ENCODE data around the gene RALY. TPM values are rescaled to one million over a fixed set of nuclear protein-coding genes. Genes with fewer than 3 reads are reported as not detected.
A peak's percentile ranks its signal among the peaks of the same experiment; 100 is the strongest.

Gene RALY
- total and polyA plus RNA-seq, 11 donors: 99.2 to 210 (median 106) TPM

DNA sequence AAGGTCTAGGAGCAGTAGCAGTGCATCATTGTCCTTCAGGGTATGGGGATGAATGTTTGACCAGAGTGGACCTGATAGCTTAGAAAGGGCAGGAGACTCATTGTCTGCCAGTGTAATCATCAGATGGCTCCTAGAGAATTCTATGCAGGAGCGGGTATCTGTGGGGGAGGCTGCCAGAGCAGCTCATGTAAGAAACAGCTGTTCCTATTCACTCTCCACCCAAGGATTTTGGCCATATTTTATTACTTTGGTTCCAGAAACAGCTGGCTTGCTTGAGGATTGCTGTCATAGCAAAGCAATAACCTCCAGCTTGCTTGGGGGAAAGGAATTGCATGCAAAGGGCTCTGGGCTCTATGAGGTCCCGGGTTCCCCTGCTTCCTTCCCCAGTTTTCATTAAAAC, 44.1 kb downstream of the RALY start:
- H3K27ac ChIP-seq: peak overlapping the region in 2 of 12 donors; percentile 7 to 11
- 41 to 55% (median 51%) methylated on average over 2 of the region's 2 CpGs for WGBS, 4 donors
- peaks cover 0 to 22% (median 5%) of the 10 kb centered on the region in 9 donors for H3K36me3 ChIP-seq
- no peaks in the 10 kb centered on the region for H3K9me3 ChIP-seq
- DNase-seq: peak in 1 of 5 donors; percentile 32
- H3K27me3 ChIP-seq: no peaks in the 10 kb centered on the region
- ATAC-seq: peak in 3 of 4 donors; percentile 15 to 56 (median 44)
- H3K4me1 ChIP-seq: peaks cover 9 to 76% (median 74%) of the 10 kb centered on the region in 12 donors
- TF ChIP-seq CTCF (IDR thresholded peaks at IDR 0.05) (no peak), POLR2A (IDR thresholded peaks at IDR 0.05) (no peak)
- intact Hi-C loops (cut with DNase I): loop anchor here in 4 of 10 donors (5.0 kb wide), 3 partner anchors 35 to 45 kb away; partner anchors contain the start of gene RALY (in 1 of the 4)
- no peak overlapping the region for H3K4me3 ChIP-seq

DNA sequence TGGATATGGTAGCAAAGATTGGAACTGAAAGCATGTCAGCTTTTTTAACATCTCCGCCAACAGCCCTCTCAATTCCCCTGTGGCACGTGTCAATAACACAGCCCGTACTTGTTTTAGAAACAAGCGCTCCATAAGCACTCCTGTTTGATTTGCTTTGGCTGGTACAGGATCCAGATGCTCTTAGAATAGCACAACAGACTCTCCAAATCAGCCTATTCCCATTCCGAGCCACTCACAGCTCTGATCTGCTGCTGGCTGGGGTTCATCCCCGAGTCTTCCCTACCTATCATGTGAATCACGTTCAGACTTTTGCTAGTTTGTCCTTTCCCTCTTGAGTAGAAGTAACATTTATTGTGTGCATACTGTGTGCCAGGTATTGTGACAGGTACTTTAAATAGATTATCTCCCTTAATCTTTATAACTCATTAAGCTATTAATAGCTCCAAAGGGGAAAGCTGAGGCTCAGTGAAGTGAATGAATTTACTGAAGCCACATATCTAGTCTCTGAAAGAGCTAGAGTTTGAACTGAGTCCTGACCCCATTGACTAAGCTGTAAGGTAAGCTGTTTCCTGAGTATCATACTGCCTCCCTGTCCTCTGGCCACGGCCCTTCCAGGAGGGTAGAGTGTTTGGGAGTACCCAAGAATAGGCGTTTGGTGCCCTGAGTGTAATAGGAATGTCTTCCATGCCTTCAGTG, 46.7 kb downstream of the RALY start:
- Histone ChIP-seq H3K4me1 (peaks cover 9 to 100% (median 99%) of the 10 kb centered on the region in 12 donors), H3K4me3 (peak overlapping the region in 1 of 12 donors; percentile 6), H3K36me3 (peaks cover 0 to 3% (median 0%) of the 10 kb centered on the region in 9 donors), H3K9me3 (no peaks in the 10 kb centered on the region), H3K27me3 (no peaks in the 10 kb centered on the region), H3K27ac (peak overlapping the region in 11 of 12 donors; percentile 41 to 81 (median 52))
- ATAC-seq (peak; percentile 73 to 86 (median 82)), DNase-seq (peak in 4 of 5 donors; percentile 25 to 58 (median 38))
- TF ChIP-seq POLR2A (IDR thresholded peaks at IDR 0.05) (no peak), CTCF (IDR thresholded peaks at IDR 0.05) (no peak)
- intact Hi-C loops (cut with DNase I): loop anchor here in 5 of 10 donors (2.0 to 10.0 kb wide), 4 partner anchors 43 to 48 kb away; partner anchors contain the start of gene RALY (in 4 of the 5)
- 37 to 52% (median 44%) methylated on average over 9 of the region's 9 CpGs for WGBS, 4 donors

GRCh38 chr20:34041226-34041625, 47.5 kb downstream of the RALY start:
- no peak overlapping the region for H3K4me3 ChIP-seq
- 76 to 82% (median 77%) methylated on average over 4 of the region's 4 CpGs for WGBS, 4 donors
- TF ChIP-seq POLR2A (IDR thresholded peaks at IDR 0.05): no peak
- TF ChIP-seq CTCF (IDR thresholded peaks at IDR 0.05): no peak
- no peak for ATAC-seq
- intact Hi-C loops (cut with DNase I): loop anchor here in 5 of 10 donors (2.0 to 10.0 kb wide), 4 partner anchors 44 to 49 kb away; partner anchors contain the start of gene RALY (in 4 of the 5)
- peaks cover 0 to 3% (median 0%) of the 10 kb centered on the region in 9 donors for H3K36me3 ChIP-seq
- no peaks in the 10 kb centered on the region for H3K9me3 ChIP-seq
- H3K27me3 ChIP-seq: no peaks in the 10 kb centered on the region
- DNase-seq: no peak
- H3K4me1 ChIP-seq: peaks cover 9 to 100% (median 97%) of the 10 kb centered on the region in 12 donors
- H3K27ac ChIP-seq: peak overlapping the region in 6 of 12 donors; percentile 25 to 81 (median 56)

GRCh38 chr20:34042262-34042661, 48.6 kb downstream of the RALY start:
- intact Hi-C loops (cut with DNase I): loop anchor here in 4 of 10 donors (5.0 to 10.0 kb wide), 3 partner anchors 45 to 50 kb away; partner anchors contain the start of gene RALY (in 3 of the 4)
- peak in 4 of 5 donors; percentile 29 to 66 (median 35) for DNase-seq
- H3K27ac ChIP-seq: peak overlapping the region in 7 of 12 donors; percentile 25 to 81 (median 61)
- WGBS, 4 donors: 35 to 59% (median 51%) methylated on average over 4 of the region's 4 CpGs
- H3K4me1 ChIP-seq: peaks cover 3 to 92% (median 87%) of the 10 kb centered on the region in 12 donors
- peaks cover 0 to 4% (median 0%) of the 10 kb centered on the region in 9 donors for H3K36me3 ChIP-seq
- no peaks in the 10 kb centered on the region for H3K9me3 ChIP-seq
- no peak for TF ChIP-seq CTCF (IDR thresholded peaks at IDR 0.05)
- no peak for TF ChIP-seq POLR2A (IDR thresholded peaks at IDR 0.05)
- H3K4me3 ChIP-seq: no peak overlapping the region
- peak; percentile 63 to 83 (median 80) for ATAC-seq
- H3K27me3 ChIP-seq: no peaks in the 10 kb centered on the region

All from heart left ventricle (tissue), 16 donors.